ENCODE data around the gene OGFR.

OGFR gene

GRCh38 chr20:62760856-62761758, 43.5 kb upstream of the OGFR start:
- DNase-seq (ENCODE audit: low read depth, low spot score): no peak
- in situ Hi-C loops (cut with HindIII; ENCODE audit: low sequenced_read_pairs): no loop called here
- no peak for TF ChIP-seq CTCF (IDR thresholded peaks at IDR 0.05; ENCODE audit: low read depth, low read length)
- H3K4me3 ChIP-seq (ENCODE audit: low read depth, low read length): no peak overlapping the region

GRCh38 chr20:62761759-62762131, 42.9 kb upstream of the OGFR start:
- in situ Hi-C loops (cut with HindIII; ENCODE audit: low sequenced_read_pairs): no loop called here
- DNase-seq (ENCODE audit: low read depth, low spot score): no peak
- H3K4me3 ChIP-seq (ENCODE audit: low read depth, low read length): no peak overlapping the region
- TF ChIP-seq CTCF (IDR thresholded peaks at IDR 0.05; ENCODE audit: low read depth, low read length): no peak

- in situ Hi-C loops (cut with HindIII; ENCODE audit: low sequenced_read_pairs): no loop called here
- no peak for DNase-seq (ENCODE audit: low read depth, low spot score)
- no peak for TF ChIP-seq CTCF (IDR thresholded peaks at IDR 0.05; ENCODE audit: low read depth, low read length)
- no peak overlapping the region for H3K4me3 ChIP-seq (ENCODE audit: low read depth, low read length)
These were observed 42.3 kb upstream of the OGFR start for GRCh38 chr20:62762376-62762775.

- no peak for DNase-seq (ENCODE audit: low read depth, low spot score)
- in situ Hi-C loops (cut with HindIII; ENCODE audit: low sequenced_read_pairs): no loop called here
- no peak for TF ChIP-seq CTCF (IDR thresholded peaks at IDR 0.05; ENCODE audit: low read depth, low read length)
- H3K4me3 ChIP-seq (ENCODE audit: low read depth, low read length): no peak overlapping the region
These were observed 41.8 kb upstream of the OGFR start for GRCh38 chr20:62762801-62763368.

GRCh38 chr20:62763404-62763803, 41.2 kb upstream of the OGFR start:
- TF ChIP-seq CTCF (IDR thresholded peaks at IDR 0.05; ENCODE audit: low read depth, low read length): no peak
- H3K4me3 ChIP-seq (ENCODE audit: low read depth, low read length): no peak overlapping the region
- in situ Hi-C loops (cut with HindIII; ENCODE audit: low sequenced_read_pairs): no loop called here
- no peak for DNase-seq (ENCODE audit: low read depth, low spot score)

- TF ChIP-seq CTCF (IDR thresholded peaks at IDR 0.05; ENCODE audit: low read depth, low read length): no peak
- in situ Hi-C loops (cut with HindIII; ENCODE audit: low sequenced_read_pairs): no loop called here
- H3K4me3 ChIP-seq (ENCODE audit: low read depth, low read length): no peak overlapping the region
- no peak for DNase-seq (ENCODE audit: low read depth, low spot score)
These were observed 40.3 kb upstream of the OGFR start for GRCh38 chr20:62764156-62764935.
